ENCODE data around the gene MTOR.
"Not testable (repeated sequence)": the region's sequence is repeated elsewhere in the genome, so short reads cannot be mapped to it uniquely, and the experiment has no call there.

MTOR gene

GRCh38 chr1:11144570-11145256 lies 117.6 kb downstream of the MTOR start:
- no peak for DNase-seq

GRCh38 chr1:11143907-11144306 lies 118.4 kb downstream of the MTOR start:
- DNase-seq, result no peak

- no peak for DNase-seq
These were observed 119.0 kb downstream of the MTOR start for GRCh38 chr1:11143401-11143800.

GRCh38 chr1:11142618-11143391 lies 119.5 kb downstream of the MTOR start:
- no peak for DNase-seq

- no peak for DNase-seq
These were observed 123.4 kb downstream of the MTOR start for GRCh38 chr1:11138952-11139351.

- DNase-seq, result no peak
These were observed 124.3 kb downstream of the MTOR start for GRCh38 chr1:11138029-11138428.

GRCh38 chr1:11134898-11135266 lies 127.5 kb downstream of the MTOR start:
- no peak for DNase-seq

GRCh38 chr1:11134251-11134897 lies 128.0 kb downstream of the MTOR start:
- DNase-seq, result no peak

- DNase-seq, result no peak
These were observed 129.6 kb downstream of the MTOR start for GRCh38 chr1:11132563-11133293.

GRCh38 chr1:11131816-11132215 lies 130.5 kb downstream of the MTOR start:
- DNase-seq, result no peak

- DNase-seq, result no peak
These were observed 131.9 kb downstream of the MTOR start for GRCh38 chr1:11130406-11130805.

GRCh38 chr1:11129649-11130390 lies 132.5 kb downstream of the MTOR start:
- no peak for DNase-seq

- no peak for DNase-seq
These were observed 135.8 kb downstream of the MTOR start for GRCh38 chr1:11126569-11126968.

- no peak for DNase-seq
These were observed 136.4 kb downstream of the MTOR start for GRCh38 chr1:11125931-11126330.

- no peak for DNase-seq
These were observed 137.4 kb downstream of the MTOR start for GRCh38 chr1:11124965-11125364.

GRCh38 chr1:11116318-11116717 lies 146.0 kb downstream of the MTOR start:
- DNase-seq, result no peak

- no peak for DNase-seq
These were observed 147.4 kb downstream of the MTOR start for GRCh38 chr1:11114966-11115365.

- no peak for DNase-seq
These were observed 153.1 kb downstream of the MTOR start for GRCh38 chr1:11109047-11109760.

GRCh38 chr1:11107599-11107998 lies 154.8 kb downstream of the MTOR start:
- no peak for DNase-seq

- no peak for DNase-seq
These were observed 156.8 kb downstream of the MTOR start for GRCh38 chr1:11105586-11105985.

GRCh38 chr1:11101347-11101746 lies 161.0 kb downstream of the MTOR start:
- no peak for DNase-seq

- not testable (repeated sequence) for DNase-seq
These were observed 161.5 kb downstream of the MTOR start for GRCh38 chr1:11100806-11101205.

All from NCI-H1930 (cell line).